GM21528 (cell line): ENCODE measurements around the gene SPATA6L.
A peak's percentile ranks its signal among the peaks of the same experiment; 100 is the strongest.

Source experiments
- ATAC-seq: cut with Tn5 transposase; IDR thresholded peaks from one replicate; pipeline ENCODE4 v1.9.1; 2021; ENCODE audit warnings: mild to moderate bottlenecking, moderate library complexity; ENCODE audit not compliant: unreplicated experiment, low FRiP score

Gene SPATA6L

GRCh38 chr9:4666042-4666699, at the start of gene SPATA6L:
Gene SPATA6L (minus strand): TSS chr9:4666480. CDS start chr9:4666250, 230 bp downstream.
- ATAC-seq = no peak

- no peak for ATAC-seq
These were observed 48.2 kb upstream of the SPATA6L start for GRCh38 chr9:4714266-4715016.

GRCh38 chr9:4713849-4714248, 47.6 kb upstream of the SPATA6L start:
- no peak for ATAC-seq

GRCh38 chr9:4709380-4709779, 43.1 kb upstream of the SPATA6L start:
- ATAC-seq = no peak

- ATAC-seq = no peak
These were observed 40.8 kb upstream of the SPATA6L start for GRCh38 chr9:4706971-4707622.

GRCh38 chr9:4706021-4706420, 39.7 kb upstream of the SPATA6L start:
- no peak for ATAC-seq

GRCh38 chr9:4704129-4704528, 37.8 kb upstream of the SPATA6L start:
- ATAC-seq = no peak

- no peak for ATAC-seq
These were observed 35.2 kb upstream of the SPATA6L start for GRCh38 chr9:4701526-4701925.

GRCh38 chr9:4700932-4701331, 34.7 kb upstream of the SPATA6L start:
- no peak for ATAC-seq

GRCh38 chr9:4700091-4700490, 33.8 kb upstream of the SPATA6L start:
- ATAC-seq = no peak

GRCh38 chr9:4691795-4692194, 25.5 kb upstream of the SPATA6L start:
- no peak for ATAC-seq

GRCh38 chr9:4690144-4690543, 23.9 kb upstream of the SPATA6L start:
- ATAC-seq = peak; percentile 50

- ATAC-seq = peak; percentile 62
These were observed 23.4 kb upstream of the SPATA6L start for GRCh38 chr9:4689687-4690104.

- ATAC-seq = no peak
These were observed 22.7 kb upstream of the SPATA6L start for GRCh38 chr9:4689021-4689420.

- no peak for ATAC-seq
These were observed 20.3 kb upstream of the SPATA6L start for GRCh38 chr9:4686584-4686983.

- no peak for ATAC-seq
These were observed 19.8 kb upstream of the SPATA6L start for GRCh38 chr9:4686112-4686511.

- ATAC-seq = no peak
These were observed 18.5 kb upstream of the SPATA6L start for GRCh38 chr9:4684820-4685219.

- no peak for ATAC-seq
These were observed 14.5 kb upstream of the SPATA6L start for GRCh38 chr9:4680750-4681149.

- ATAC-seq = no peak
These were observed 13.9 kb upstream of the SPATA6L start for GRCh38 chr9:4680173-4680525.

- peak; percentile 96 for ATAC-seq
These were observed 13.2 kb upstream of the SPATA6L start, which contains the start of gene CDC37L1 for GRCh38 chr9:4679268-4680172. Gene CDC37L1 (plus strand): TSS chr9:4679569. CDS start chr9:4679768, 199 bp downstream.
